ENCODE data around the gene MTA3.
A peak's percentile ranks its signal among the peaks of the same experiment; 100 is the strongest.

Gene MTA3

GRCh38 chr2:42765686-42766085 is 197.3 kb downstream of the MTA3 start:
- DNase-seq = no peak

GRCh38 chr2:42767080-42767898 is 198.9 kb downstream of the MTA3 start:
- no peak for DNase-seq

DNA sequence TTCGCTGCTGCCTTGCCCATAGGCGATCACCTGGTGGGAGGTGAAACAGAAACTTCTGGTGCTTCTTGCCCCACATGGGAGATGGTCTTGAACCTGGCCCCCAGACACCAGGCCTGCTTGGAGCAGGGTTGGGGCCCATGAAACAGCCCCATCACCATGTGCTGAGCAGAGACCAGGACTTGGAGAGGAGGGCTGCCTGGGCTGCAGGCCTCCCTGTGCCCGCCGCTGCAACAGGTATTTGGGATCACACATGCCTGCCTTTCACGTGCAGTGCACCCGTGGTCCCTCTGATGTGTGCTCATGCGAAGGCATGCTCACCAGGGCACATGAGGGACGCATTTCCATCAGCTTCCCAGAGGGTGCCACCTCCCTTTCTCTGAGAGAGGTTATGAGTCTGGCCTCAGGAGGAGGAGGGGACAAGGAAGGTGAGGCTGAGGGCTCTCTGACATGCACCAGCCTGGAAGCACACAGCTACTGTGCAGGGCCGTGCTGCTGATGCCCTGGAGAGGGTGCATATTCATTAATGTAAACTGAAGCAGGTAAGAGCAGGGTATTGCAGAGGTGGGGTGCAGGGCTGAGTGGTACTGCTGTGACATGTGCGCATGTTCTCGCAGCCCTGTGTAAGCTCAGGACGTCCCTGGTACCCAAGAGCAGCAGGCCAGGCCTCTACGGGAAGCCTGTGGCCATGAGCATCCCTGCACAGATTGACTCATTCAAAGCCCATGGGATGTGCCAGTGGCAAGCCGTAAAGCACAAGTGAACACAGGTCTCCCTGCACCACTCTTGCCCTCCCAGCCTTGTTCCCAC is 199.7 kb downstream of the MTA3 start:
- no peak for DNase-seq

- DNase-seq = no peak
Observed at GRCh38 chr2:42768706-42769256, 200.3 kb downstream of the MTA3 start.

DNA sequence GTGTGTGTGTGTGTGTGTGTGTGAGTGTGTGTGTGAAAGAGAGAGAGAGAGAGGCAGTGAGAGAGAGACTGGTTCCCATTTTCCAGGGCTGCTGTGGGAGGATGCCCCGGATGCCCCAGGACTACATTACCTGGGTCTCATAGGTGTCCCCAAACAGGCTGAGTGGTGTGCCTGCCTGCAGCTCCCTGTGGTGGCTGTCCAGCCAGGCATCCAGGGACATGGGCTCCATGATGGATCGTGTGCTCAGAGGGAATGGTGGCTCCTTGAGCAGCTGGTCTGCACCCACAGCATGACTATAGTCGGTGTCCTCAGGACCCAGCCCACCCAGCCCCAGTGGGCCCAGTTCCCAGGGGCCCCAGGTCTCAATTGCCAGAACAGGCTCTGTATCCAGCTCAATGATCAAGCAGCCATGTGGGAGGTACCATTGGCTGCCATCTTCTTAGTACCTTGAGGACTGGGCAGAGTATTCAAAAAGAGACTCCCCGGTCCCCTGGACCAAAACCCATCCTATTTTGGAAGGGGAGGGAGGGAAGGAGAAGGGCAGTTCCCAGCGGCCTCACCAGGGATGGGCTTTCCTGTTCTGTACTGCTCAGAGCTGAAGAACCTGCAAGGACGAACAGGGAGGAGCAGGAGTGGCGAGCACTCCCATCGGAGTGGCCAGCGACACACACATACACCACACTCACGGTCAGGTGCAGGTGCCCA is 201.3 kb downstream of the MTA3 start:
- no peak for DNase-seq

DNA sequence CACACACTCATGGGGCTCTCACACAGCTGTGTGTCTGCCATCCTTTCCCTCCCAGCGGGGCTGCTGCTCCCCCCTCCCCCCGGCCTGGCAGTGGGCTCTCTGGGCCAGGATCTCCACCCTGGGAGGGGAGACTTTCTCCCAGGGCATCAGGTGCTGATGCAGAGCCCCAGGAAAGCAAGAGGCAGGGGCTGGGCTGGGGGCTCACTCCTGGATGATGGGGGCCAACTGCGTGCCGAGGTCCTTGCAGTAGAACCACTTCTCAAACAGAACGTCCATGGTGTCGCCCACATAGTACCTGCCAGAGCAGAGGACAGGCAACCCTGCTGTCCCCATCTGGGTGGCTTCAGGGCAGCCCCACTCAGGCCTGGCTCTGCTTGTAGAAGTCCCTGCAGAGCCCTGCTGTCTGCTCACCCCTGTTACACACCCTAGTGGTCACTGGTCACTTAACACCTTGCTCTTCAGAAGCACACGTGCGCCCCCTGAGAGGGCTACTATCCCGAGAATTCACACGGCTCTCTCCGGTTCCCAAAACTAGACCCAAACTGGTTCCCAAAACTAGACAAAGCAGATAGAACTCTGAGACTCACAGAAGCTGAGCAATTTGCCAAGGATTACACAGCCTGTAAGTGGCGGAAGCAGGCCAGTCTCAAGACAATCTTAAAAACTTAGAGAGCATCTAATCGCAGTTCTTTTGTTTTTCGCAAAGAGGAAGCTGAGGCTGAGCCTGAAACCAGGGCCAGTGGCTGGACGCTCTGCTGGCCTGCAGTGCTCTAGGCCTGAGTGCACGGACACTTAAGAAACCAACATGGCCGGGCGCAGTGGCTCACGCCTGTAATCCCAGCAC is 202.1 kb downstream of the MTA3 start:
- DNase-seq = peak in 1 of 2 donors; percentile 30

DNA sequence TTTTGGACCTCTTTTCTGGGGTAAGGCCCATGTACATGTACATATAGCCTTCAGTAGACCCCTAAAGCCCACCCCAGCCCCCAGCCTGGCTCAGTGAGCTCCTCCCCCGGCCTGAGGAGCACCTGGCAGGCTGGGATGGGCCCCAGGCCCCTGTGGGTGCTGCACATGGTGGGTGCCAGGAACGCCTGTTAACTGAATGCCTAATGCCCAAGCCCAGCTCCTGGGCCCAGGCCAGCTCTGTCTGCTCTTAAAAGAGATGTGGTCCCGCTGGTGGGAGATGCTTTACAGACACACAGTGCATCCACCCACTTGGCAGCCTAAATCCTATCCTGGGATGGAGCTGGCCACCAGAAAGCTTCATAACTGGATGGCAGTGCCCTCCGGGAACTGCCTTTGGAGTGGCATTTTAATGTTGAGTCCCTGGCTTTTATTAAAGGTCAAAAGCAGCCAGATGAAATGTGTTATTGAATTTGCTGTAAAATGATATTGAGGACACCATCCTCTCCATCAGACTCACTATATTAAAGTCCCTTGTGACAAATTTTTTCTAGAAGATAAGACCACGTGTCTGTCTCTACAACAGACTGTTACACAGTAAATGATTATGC is 203.2 kb downstream of the MTA3 start:
- no peak for DNase-seq

DNA sequence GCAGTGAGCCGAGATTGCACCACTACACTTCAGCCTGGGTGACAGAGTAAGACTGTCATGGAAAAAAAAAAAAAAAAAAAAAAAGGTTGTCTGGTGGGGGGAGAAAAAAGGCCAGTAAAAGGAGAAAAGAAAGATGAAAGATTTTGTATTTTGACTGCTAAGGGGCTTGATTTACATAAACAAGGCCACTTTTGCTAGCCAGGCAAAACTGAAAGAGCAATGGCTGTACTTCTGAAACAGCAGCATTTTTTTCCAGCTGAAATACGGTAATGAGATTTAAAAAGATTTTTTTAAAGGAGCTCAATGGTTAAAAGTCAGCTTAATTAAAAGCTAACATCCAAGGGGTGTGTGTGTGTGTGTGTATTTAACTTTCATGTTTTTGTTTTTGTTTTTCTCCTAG is 206.8 kb downstream of the MTA3 start:
- DNase-seq = no peak

DNA sequence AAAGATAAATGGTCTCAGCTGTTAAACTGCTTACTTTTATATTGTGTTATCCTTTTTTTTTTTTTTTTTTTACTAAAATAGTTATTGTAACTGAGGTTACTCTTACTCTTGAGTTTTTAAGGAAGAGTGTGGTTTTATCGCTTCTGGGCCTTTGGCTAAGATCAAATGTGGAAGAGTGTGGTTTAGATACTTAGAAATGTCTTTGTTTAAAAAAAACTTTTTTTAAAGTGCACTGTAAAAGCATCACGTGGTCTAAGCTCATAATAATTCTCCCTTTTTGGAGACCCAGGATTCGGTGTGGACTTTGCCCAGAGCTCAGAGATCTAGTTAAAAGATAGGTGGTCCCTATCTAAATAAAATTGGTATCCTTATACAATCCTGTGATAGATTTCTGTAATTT is 207.4 kb downstream of the MTA3 start:
- DNase-seq = no peak

GRCh38 chr2:42777883-42778805 is 209.7 kb downstream of the MTA3 start:
- DNase-seq = no peak

- DNase-seq = no peak
Observed at GRCh38 chr2:42781181-42781580, 212.7 kb downstream of the MTA3 start.

DNA sequence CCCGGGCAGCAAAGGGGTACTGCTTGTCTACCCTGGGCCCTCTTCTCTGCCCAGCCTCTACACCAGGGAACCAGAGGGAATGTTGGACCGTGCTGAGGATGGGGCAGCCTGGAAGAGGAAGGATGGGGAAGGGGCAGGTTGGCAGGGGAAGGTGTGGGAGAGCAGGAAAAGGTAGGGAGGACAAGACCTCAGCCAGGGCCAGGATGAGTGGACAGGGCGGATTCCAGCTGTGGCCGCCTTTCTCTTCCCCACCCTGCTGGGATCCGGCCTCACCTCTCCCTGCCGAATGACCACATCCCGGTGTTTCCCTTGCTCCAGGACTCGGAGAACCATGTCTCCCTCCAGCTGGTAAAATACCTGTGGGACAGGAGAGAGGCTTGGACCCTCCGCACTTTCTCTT is 215.1 kb downstream of the MTA3 start:
- no peak for DNase-seq

GRCh38 chr2:42784204-42784880 is 215.9 kb downstream of the MTA3 start:
- DNase-seq = no peak

GRCh38 chr2:42786561-42787345 is 218.3 kb downstream of the MTA3 start:
- DNase-seq = no peak

GRCh38 chr2:42787424-42787787 is 219.0 kb downstream of the MTA3 start:
- DNase-seq = no peak

DNA sequence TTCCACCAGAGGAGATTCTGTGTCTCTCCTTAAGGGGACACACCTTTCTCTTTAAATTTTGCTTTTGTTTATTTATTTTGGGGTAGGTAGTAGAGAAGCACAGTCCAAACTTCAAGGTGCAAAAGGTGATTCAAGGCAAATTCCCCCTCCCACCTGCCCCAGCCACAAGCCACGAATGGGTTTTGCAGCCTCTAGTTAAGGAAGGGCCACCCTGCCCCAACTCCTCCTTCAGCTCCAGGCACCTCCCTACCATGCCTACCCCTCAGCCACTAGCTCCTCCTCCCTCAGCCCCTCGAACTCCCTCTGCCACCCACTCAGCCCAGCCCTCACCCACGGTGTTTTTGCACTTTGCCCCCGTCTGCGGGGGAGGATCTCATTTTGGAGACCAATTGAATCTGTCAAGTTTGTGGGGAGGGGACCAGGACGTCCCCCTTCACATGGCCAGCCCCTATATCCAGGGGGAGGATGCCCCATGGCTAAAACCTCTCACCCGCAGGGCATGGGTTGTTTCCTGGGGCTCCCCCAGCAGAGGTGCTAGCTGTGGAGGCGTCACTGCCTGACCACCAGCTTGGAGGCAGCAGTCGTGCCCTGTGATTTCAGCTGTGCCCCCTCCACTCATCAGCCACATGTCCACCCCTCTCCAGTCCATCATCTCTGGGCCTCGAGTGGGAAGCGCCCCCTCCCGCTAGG is 219.5 kb downstream of the MTA3 start:
- DNase-seq = no peak

DNA sequence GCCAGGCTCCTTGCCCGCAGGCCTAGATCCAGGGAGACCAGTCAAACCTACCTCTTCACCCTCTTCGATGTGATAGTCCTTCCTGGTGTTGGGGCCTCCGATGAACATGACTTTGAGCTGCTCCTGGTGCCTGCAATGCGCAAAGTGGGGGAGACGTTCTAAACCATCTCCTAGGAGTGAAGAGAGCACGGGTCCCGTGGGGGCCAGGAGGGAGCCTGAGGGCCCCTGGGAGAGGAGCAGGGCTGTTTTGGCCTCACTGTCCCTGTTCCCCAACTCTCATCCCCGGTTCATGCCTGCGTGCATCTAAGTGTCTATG is 220.0 kb downstream of the MTA3 start:
- DNase-seq = no peak

DNA sequence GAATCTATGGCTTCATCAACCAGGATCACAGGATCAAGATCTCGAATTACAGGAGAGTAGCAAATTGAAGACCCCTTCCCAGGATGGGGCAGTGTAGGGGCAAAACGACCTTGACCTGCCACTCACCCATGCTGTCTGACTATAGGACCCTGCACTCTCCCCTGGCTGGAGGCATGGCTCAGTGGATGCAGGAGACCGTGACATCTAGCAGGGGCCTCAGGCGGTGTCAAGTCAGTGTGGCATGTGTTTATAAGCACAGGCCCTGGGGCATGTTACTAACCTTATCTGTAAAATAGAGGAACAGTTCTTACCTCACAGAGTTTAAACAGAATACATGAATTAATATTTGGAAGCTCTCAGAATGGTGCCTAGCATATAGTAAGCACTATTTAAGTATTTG is 220.4 kb downstream of the MTA3 start:
- DNase-seq = no peak

DNA sequence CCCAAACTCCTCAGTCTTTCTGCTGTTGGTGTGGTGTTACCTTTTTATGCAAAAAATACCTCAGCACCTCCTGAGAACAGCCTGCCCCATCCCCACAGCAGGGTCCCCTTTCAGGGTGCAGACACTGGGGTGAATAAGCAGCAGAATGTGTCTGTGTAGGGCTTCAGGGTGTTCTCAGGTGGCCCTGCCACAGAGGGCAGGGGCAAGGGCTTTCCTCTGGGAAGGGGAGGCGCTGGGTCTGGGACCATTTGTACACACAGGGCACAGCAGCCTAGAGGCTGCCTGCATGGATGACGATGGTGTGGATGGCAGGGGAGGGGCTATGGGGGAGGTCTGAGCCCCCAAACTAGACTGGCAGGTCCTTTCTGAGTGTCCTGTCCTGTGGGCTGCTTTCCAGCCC is 221.3 kb downstream of the MTA3 start:
- DNase-seq = no peak
